ENCODE data around the gene HMGCR.

HMGCR gene

DNA sequence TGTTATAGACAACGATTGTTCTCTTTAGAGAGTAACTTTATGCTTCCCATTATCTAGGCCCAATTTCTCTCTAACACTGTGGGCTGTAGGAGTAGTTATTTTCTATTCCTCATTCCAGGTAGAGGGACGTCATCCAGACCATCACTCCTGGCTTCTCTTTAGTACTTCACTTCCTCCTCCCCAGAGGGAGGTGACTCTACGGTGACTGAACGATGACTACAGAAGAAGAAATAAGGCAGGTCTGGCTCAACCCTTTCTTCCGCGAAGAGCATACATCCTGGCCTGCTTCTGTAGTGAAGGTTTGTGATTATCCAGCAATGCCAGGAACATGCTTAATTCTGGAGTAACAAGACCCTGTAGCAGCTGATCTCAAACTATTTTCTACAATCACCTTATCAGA lies 50.8 kb downstream of the HMGCR start:
- DNase-seq, result no peak

DNA sequence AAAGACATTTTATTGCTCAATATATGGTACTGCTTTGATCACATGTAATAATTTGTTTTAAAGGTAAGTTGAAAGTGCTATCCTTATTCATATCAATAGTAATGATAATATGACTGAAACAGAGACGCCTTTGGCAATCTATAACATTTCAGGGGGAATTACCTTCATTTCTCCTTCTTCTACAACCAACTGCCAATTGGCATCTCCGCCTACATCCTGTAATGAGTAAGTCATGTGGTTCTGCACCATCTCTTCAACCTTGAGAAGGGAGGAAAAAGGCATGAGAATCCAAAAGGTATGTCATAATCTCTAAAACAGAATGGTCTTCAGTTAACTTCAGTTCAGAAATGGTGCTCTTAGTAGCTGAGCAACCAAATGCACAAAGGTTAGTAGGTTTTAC lies 52.4 kb downstream of the HMGCR start:
- no peak for DNase-seq

DNA sequence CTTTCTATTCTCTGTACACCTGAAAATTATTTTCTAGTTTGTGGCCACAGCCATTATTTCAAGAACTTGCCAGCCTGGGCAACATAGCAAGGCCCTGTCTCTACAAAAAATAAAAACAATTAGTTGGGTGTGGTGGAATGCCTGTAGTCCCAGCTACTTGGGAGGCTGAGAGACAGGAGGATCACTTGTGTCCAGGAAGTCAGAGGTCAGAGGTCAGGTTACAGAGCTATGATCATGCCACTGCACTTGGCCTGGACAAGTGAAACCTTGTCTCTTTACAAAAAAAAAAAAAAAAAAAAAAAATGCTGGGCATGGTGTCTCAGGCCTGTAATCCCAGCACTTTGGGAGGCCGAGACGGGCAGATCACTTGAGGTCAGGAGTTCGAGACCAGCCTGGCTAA lies 58.3 kb downstream of the HMGCR start:
- no peak for DNase-seq

DNA sequence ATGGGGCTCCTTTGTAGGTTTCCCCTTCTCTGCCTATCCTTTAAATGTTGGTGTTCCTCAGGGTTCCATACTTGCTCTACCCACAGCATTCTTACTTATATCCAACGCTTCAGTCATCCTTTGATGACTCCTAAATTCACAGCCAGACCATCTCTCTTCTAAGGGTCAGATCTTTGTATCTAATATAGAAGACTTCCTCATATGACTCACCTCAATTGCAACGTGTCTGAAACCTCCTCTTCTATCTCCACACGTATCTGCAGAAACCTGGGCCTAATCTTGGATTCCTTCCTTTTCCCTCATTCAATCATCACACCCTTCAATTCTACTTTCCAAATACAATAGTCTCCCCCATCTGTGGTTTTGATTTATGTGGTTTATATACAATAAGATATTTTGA lies 68.3 kb downstream of the HMGCR start:
- peak; percentile 4 for DNase-seq
